Calu3 (cell line): Measurements from ENCODE around the gene SLC1A5. TPM values are rescaled to one million over a fixed set of nuclear protein-coding genes. Genes with fewer than 3 reads are reported as not detected.

ENCODE experiments used
- BruUV-seq: library from RNA; stranded (reverse); fragments of 400-500 nt; replicated peaks from 2 replicates; lab custom pipeline; 2021; lab: Mats Ljungman, UMichigan
- CTCF ChIA-PET: fragments of 300-600 bp; sonication (Branson Sonifier 250); formaldehyde crosslinking; loops from one replicate; lab custom pipeline; 2022; ENCODE audit warnings: antibody characterized with exemption; lab: Charles Lee
- DNase-seq: peaks from one replicate; pipeline ENCODE4 v3.0.0; 2022
- H3K27ac Mint-ChIP-seq: one replicate; pipeline ENCODE4 v1.8.0; 2022; ENCODE audit warnings: mixed read lengths; ENCODE audit not compliant: unreplicated experiment
- H3K27me3 Mint-ChIP-seq: one replicate; pipeline ENCODE4 v1.8.0; 2022; ENCODE audit warnings: mixed read lengths; ENCODE audit not compliant: unreplicated experiment
- H3K36me3 Mint-ChIP-seq: one replicate; pipeline ENCODE4 v1.8.0; 2022; ENCODE audit warnings: mild to moderate bottlenecking, moderate library complexity, mixed read lengths; ENCODE audit not compliant: insufficient read depth, unreplicated experiment
- H3K4me1 Mint-ChIP-seq: one replicate; pipeline ENCODE4 v1.8.0; 2022; ENCODE audit warnings: mild to moderate bottlenecking, low read depth, mixed read lengths; ENCODE audit not compliant: unreplicated experiment
- H3K4me3 Mint-ChIP-seq: one replicate; pipeline ENCODE4 v1.8.0; 2022; ENCODE audit warnings: mild to moderate bottlenecking, low read depth, moderate library complexity, mixed read lengths; ENCODE audit not compliant: unreplicated experiment
- H3K9me3 Mint-ChIP-seq: one replicate; pipeline ENCODE4 v1.8.0; 2022; ENCODE audit warnings: low read depth, mixed read lengths; ENCODE audit not compliant: unreplicated experiment
- CTCF ChIP-seq: fragments of 200-600 bp; IDR thresholded peaks from one replicate; pipeline ENCODE4 v1.8.0; 2022; ENCODE audit warnings: antibody characterized with exemption; ENCODE audit not compliant: unreplicated experiment
- intact Hi-C: fragments of 100-400 bp; cut with micrococcal nuclease; formaldehyde crosslinking; loops from one replicate; pipeline ENCODE4 v1.10.0; 2022; ENCODE audit not compliant: unreplicated experiment
- total RNA-seq: library from RNA; stranded (reverse); gene quantifications from 2 replicates; pipeline ENCODE4 v1.2.3, GENCODE V29; 2022

SLC1A5 gene
- total RNA-seq, 1 experiment from 2014 or later, result 250 TPM

GRCh38 chr19:46785980-46786235, 2.5 kb downstream of the SLC1A5 start:
- no TSS peak for BruUV-seq
- peak overlapping the region; percentile 83 for H3K27ac Mint-ChIP-seq
- CTCF ChIA-PET, result interaction anchor here (0.5 to 0.7 kb wide), 3 partner anchors 8 to 73 kb away, joined by 3 to 5 read pairs (median 4); partner anchors contain the start of gene FKRP
- no peak for TF ChIP-seq CTCF
- no peaks in the 10 kb centered on the region for H3K27me3 Mint-ChIP-seq
- intact Hi-C loops, result no loop called here
- H3K4me3 Mint-ChIP-seq, result peak overlapping the region; percentile 82
- no peak for DNase-seq
- peaks cover 49% of the 10 kb centered on the region for H3K4me1 Mint-ChIP-seq
- H3K9me3 Mint-ChIP-seq, result no peaks in the 10 kb centered on the region
- H3K36me3 Mint-ChIP-seq, result peaks cover 92% of the 10 kb centered on the region

- peak; percentile 22 for DNase-seq
- H3K9me3 Mint-ChIP-seq, result no peaks in the 10 kb centered on the region
- CTCF ChIA-PET, result interaction anchor here (0.5 to 1.7 kb wide), 14 partner anchors 7 to 1719 kb away, joined by 3 to 15 read pairs (median 4); partner anchors contain the start of gene FKRP
- BruUV-seq, result no TSS peak
- TF ChIP-seq CTCF, result no peak
- H3K27me3 Mint-ChIP-seq, result no peaks in the 10 kb centered on the region
- H3K27ac Mint-ChIP-seq, result peak overlapping the region; percentile 83
- intact Hi-C loops, result no loop called here
- H3K4me3 Mint-ChIP-seq, result peak overlapping the region; percentile 82
- H3K4me1 Mint-ChIP-seq, result peaks cover 49% of the 10 kb centered on the region
- H3K36me3 Mint-ChIP-seq, result peaks cover 94% of the 10 kb centered on the region
Measured at GRCh38 chr19:46785054-46785979, 3.1 kb downstream of the SLC1A5 start.

GRCh38 chr19:46784262-46785053, 3.9 kb downstream of the SLC1A5 start:
- Mint-ChIP-seq H3K4me1 (peaks cover 49% of the 10 kb centered on the region), H3K9me3 (no peaks in the 10 kb centered on the region), H3K27me3 (no peaks in the 10 kb centered on the region), H3K36me3 (peaks cover 96% of the 10 kb centered on the region), H3K4me3 (peak overlapping the region; percentile 82), H3K27ac (peak overlapping the region; percentile 83)
- BruUV-seq, result no TSS peak
- intact Hi-C loops, result no loop called here
- peak; percentile 52 for TF ChIP-seq CTCF
- CTCF ChIA-PET, result interaction anchor here (0.6 to 1.7 kb wide), 12 partner anchors 9 to 106 kb away, joined by 3 to 15 read pairs (median 5); no protein-coding TSS in a partner anchor
- DNase-seq, result peak; percentile 94

- intact Hi-C loops, result no loop called here
- Mint-ChIP-seq H3K4me1 (peaks cover 49% of the 10 kb centered on the region), H3K27ac (peak overlapping the region; percentile 83), H3K36me3 (peaks cover 96% of the 10 kb centered on the region), H3K4me3 (peak overlapping the region; percentile 82), H3K9me3 (no peaks in the 10 kb centered on the region), H3K27me3 (no peaks in the 10 kb centered on the region)
- TF ChIP-seq CTCF, result no peak
- CTCF ChIA-PET, result interaction anchor here (0.6 to 1.7 kb wide), 11 partner anchors 10 to 284 kb away, joined by 3 to 12 read pairs (median 5); no protein-coding TSS in a partner anchor
- BruUV-seq, result no TSS peak
- no peak for DNase-seq
Measured at GRCh38 chr19:46783670-46784069, 4.7 kb downstream of the SLC1A5 start.
